Dedifferentiated amniotic fluid mesenchymal stem cell (primary cell): ENCODE data around the gene CNPY1.

Source experiments
- DNase-seq: peaks from one replicate; pipeline ENCODE4 v3.0.0-alpha.2; 2016; ENCODE audit errors: extremely low spot score

The CNPY1 gene

DNA sequence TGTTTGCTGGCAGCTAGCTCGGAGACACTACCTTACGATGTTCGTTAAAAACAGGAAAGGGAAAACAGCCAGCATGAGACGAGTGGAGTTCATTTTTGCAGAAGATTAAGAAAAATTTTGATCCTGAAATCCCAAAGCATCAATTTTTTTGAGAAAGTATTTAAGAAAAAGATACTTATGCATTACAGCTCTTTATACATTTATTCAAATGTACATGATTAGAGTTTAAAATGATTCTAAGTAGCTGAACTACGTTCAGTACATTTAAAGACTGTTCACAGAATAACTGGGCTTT lies 34.7 kb downstream of the CNPY1 start:
- no peak for DNase-seq

DNA sequence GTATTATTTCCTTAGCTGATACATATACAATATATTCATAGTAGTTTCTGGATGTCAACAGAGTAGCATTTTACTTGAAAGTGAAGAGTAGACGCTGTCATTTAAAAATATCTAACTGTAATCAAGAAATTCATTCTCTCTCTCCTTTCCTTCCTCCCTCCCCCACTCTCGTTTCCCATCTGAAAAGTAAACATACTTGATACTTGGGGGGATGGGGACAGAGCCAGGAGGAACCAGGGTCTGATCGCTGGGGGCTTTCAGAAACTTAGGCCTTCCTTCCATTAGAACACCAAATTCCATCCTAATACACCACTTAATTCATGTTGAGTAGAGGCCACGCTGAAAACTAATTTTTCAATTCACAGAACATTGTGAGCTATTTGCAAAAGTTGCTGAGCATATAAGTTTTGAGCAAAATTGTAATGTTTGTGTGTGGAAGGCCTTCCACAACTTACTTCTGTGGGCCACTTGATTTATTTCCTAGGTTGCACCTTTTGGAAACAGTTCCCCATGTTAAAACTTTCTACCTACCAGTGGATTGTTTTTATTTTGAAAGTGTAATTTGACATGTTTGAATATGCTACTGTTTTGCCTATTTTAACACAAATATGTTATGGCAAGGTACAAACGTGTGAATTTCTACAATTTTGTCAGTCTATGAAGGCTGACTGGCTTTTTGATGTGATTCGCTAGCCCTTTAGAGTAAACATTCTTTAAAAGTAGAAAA lies 35.2 kb downstream of the CNPY1 start:
- no peak for DNase-seq

DNA sequence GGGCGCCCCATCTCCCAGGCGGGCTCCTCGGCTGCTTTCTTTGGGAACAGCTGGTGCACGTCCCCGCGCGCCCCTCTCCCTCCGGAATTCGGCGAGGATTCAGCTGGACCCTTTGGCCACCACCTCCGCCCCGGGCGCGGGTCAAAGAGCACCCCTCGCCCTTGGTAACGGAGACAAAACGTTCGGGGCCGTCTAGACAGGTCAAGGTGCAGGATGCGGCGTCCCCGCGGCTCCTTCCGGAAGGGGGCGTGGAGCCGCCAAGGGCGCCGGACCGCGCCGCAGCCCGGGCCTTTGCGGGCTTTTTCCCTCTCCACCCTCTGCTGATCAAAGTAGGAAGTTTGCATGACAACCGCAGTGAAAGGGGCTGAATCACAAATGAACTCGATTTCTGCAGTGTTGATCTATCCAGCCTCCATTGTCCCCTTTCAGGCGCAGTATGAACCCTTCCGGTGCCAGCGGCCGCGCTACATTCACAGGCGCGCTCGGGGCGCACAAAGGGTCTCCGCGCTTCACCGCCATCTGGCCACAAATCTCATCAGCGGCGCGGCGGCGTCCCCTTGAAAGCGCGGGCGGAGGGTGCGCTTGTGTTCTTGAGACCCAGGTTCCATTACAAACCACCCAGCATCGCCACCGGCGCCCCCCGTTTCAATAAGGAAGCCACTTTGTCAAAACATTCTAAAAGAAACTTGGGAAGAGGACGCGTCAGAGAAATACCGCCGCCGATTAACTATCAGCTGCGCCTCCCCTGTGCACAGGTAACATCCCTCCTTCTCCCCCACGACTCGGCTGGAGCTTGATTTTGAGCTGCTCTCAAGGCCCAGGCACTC lies 36.4 kb downstream of the CNPY1 start:
- no peak for DNase-seq

DNA sequence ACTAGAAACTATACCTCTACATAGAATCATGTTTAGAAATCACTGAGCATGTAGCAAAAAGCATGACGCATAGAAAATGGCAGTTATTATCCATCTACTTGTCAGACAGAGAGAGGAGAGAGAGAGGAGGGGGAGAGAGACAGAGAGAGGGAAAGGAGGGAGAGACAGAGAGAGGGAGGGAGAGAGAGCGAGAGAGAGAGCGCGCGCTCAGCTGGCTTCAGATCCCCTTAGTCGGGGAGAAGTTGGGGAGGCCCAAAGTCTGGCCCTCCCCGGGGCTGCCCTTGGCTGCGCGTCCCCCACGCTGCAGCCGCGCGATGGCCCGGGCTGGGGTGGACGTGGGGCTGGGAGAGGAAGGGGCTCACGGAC lies 37.0 kb downstream of the CNPY1 start:
- DNase-seq = no peak

DNA sequence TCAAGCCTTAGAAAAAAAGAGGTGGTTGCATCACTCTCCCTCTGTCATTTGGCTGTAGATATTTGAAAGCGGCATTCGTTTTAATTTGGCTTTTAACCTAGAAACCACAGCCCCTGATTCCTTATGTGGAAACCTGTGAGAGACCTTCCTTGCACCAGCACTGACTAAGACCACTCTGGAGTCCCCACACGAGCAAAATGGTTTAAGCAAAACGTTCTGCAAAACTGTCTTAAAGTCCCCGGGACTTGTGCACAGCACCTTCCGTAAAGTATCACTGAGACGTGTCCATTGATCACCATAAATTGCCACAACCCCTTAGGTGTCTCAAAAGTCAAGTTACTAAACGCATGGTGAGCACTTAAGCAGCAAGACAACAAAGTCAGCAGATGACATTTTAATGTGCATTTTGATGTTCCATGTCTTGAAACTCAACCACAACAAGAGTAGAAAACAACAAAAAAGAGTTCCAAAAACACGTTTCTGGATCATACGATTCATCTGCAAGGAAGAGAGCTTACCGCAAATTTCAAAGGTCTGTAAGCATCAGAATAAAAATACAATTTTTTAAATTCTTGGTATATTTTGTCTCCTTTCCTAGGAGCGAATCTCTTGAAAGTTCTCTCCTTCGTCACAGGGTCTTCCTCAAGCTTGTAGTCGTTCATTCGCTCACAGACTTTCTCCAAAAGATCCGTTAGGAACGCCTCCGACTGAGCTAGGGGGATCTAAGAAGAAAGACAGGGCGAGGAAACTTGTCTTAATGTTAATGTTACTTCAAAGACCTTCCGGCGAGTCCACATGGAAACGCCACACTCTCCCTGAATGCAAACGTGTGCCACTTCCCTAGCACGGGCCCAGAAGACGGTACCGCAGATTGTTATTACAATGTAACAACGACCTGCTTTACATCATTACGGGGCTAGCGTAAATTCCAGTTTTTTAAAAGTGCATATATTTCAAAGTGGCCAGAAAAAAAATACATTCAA lies 37.7 kb downstream of the CNPY1 start:
- no peak for DNase-seq

DNA sequence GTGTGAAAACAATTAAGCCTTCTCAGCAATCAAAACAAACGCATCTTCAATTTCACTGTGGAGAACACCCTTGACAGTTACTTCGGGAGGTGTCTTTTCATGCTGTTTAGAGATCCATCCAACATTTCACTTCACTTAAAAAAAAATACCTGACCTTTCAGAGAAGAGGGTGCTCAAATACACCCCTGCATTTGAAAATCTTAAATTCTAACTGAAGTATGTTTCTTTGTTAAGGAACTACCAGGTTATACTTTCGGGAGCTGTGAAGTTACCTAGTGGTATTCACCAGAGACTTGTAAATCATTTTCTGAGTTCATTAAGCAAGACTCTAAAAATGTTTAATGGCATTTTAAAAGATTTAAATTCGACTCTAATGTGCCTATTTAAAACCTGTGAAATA lies 38.8 kb downstream of the CNPY1 start:
- no peak for DNase-seq

DNA sequence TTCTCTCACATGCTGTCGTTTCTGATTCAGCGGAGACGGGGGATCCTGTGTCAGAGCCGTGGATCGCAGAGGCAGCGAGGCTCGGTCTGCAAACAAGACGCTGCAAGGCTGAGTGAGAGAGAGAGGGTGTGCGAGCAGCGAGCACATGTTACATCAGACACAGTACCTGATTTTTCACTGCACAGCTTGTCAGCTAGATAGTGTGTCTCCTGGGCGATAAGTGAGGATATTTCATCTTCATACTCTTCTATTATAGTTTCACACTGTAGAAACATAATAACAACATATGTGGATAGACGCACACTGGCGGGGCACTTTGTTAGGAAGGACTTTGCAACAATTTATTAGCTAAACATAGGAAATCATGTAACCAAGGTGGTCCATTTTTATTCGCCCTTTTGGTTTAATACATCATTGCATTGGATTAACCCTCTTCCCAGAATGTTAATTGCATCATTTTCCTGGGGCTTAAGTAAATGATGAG lies 39.5 kb downstream of the CNPY1 start:
- no peak for DNase-seq

DNA sequence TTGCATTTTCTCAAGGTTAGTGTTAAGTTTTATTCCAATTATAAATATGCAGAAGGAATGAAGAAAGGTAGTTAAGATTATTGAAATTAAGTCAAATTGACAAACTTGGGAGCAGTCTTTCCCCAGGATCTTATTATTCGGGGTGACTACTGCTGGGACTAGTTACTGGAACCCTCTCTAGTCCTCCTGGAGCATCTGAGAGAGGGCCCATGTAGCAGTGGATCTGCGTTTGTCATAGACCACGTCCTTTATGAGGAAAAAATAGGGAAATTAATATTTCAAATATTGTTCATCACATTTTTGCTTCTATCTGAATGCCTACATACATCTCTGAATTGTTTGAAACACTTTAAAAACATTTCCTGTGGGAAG lies 41.0 kb downstream of the CNPY1 start:
- no peak for DNase-seq

DNA sequence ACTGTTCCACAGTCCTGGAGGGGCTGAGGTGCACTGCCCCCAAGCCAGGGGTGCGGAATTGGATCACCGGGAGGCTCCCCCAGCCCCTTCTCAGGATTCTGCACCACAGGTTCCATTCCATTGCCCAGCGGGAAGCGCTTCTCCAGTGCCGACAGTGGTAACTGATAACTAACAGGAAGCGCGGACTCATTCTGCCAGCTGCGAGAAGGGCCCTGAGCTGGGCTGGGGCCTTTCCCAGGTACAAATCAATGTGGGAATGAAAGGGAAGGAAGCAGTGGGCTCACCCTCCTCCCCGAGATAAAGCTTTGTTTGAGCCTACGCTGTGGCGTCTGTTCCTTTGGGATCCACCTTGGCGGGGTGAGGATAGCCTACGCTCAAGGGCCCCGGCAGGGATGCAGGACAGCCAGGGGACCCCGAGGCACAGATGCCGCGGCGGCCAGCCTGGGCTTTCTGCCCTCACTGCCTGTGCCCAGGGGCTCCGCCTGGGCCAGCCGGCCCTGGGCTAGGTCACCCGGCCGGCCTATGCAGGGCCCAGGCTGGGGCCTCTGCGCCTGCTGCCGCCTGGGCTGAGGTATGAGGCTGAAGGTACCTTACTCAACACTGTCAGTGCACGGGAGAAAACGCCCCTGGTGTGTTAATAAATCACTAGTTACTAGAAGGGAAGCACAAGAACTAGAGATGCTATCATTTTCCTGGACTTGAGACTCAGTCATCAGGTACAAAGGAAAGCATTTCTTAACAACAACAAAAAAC lies 49.0 kb downstream of the CNPY1 start:
- no peak for DNase-seq

DNA sequence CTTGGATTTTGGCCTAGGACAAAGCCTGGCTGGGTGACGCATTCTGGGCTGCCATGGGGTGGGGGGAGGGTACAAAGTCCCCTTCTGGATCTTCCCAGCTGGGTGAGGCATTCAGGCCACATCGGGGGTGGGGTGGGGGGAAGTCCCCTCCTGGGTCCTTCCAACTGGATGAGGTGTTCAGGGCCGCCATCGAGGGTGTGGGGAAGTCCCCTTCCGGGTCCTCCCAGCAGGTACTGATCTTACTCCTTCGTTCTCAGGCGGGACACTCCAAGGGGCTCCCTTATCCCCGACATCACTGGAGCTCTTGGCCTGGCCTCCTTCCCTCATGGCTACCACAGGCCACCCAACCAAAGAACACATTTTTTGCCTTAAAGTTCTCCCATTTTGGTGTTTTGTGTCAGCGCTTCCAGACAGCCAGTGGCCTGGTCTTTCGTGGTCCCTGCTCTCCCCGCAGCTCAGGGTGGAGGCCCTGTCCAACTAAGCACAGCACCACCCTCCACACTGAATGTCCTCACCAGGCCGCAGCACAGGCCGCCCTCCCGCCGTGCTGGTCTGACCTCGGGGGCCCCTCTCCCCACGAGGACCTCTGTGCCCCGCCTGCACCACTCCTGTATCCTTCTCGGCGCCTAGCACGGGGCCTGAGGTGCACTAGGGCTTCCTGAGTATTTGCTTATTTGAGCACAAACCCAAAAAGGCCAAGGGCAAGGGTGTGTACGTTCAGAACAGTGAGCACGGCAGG lies 49.9 kb downstream of the CNPY1 start:
- no peak for DNase-seq

DNA sequence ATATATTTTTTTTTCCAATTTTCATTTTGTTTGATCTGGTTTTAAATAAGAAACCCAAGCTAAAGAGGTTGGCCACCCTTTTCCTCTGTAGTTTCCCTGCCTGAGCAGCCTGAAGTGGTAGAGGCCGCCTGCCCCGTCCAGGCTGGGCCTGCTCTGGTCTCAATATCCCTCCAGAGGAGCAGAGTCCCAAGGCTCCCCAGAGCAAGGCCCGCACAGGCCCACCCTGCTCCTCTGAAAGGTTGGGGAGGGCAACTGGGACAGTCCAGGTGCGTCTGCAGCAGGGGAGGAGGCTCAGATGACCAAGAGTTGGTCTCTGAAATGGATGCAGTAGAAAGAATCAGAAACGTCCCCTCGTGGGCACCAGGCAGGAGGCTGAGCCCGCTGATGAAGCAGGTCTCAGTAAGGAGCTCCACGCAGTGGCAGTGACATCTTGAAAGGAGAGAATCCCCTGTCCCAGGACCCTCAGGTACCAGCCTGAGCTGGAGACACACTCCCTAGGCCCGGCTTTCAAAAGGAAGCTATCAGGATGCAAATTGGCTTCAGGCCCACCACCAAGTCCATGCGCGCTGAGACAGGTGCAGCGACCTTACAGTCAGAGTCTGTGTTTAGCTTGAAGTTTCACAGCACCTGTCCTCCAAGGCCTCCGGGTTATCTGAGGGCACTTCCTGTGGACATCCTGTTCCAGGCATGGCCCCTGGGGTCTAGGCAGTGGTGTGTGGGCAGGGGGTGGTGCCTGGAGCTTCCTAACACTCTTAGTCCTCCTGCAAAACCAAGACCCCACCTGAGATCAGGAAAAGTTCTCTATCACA lies 50.7 kb downstream of the CNPY1 start:
- DNase-seq = no peak

DNA sequence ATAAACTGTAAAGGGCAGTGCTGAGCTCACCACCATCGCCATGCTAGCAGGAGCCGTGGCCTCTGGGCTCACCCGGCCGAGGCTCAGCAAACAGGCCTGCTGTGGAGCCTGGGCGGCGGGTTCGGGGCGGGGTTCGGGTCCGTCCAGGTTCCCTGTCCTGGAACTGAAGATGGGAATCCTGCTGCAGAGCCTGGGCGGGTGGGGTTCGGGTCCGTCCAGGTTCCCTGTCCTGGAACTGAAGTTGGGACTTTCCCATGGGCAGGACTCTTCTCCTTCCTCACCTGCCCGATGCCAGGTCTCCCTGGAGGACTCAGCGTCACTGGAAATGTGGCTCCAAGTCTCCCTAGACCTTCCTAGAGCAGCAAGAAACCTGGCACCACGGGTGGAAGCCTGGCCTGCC lies 51.8 kb downstream of the CNPY1 start:
- DNase-seq = no peak

DNA sequence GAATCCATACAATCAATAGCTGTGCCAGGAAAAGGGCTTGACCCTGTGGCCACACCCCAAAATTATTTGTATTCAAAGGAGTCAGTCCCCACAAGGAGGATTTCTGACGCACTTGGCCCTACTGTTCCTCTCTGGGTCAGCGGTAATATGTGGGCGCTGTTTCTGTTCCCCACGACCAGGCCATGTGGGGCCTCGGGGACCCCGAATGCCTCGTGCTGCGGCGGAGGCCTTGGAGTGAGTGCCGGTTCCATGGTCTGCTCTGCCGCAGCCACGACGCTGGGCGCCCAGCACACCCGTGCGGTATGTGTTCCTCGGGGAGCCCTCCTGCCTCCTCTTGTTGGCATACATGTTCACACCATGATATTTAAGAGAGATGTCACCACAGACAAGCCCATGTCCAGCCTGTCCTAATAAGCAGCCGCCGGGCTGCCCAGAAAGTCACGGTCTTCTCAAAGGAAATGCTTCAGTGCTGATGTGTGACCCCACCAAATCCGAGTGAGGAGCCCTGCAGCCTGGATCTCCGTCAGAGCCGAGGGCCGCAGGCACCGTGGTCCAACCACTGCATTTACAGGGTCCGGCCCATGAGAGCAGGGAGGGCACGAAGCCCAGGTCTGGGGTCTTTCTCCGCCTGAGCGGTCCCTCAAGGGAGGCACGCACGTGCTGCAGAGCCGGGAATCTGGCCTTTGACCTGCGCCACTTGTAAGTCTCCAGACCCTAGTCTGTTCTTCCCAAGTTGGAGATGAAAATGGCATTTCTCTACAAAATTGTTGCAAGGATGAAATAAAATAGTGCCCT lies 52.4 kb downstream of the CNPY1 start:
- no peak for DNase-seq

DNA sequence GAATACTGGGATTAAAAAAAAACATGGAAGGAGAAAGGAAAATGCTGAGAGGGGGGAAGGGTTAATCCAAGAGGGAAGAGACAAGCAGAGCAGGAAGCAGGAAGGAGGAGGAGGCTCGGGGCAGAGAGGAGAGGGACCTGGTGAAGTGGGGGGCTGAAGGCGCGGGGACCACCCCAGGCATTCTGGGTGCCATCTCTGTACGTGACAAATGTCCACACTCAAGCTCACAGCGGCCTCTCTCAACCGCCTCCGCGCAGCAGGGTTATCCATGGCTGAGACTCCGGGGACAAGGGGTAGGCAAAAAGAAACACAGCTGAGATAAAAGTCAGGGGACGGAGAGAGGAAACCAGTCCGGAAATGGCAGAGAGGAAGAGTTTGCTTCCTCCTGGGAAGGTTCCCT lies 54.5 kb downstream of the CNPY1 start:
- DNase-seq = no peak

DNA sequence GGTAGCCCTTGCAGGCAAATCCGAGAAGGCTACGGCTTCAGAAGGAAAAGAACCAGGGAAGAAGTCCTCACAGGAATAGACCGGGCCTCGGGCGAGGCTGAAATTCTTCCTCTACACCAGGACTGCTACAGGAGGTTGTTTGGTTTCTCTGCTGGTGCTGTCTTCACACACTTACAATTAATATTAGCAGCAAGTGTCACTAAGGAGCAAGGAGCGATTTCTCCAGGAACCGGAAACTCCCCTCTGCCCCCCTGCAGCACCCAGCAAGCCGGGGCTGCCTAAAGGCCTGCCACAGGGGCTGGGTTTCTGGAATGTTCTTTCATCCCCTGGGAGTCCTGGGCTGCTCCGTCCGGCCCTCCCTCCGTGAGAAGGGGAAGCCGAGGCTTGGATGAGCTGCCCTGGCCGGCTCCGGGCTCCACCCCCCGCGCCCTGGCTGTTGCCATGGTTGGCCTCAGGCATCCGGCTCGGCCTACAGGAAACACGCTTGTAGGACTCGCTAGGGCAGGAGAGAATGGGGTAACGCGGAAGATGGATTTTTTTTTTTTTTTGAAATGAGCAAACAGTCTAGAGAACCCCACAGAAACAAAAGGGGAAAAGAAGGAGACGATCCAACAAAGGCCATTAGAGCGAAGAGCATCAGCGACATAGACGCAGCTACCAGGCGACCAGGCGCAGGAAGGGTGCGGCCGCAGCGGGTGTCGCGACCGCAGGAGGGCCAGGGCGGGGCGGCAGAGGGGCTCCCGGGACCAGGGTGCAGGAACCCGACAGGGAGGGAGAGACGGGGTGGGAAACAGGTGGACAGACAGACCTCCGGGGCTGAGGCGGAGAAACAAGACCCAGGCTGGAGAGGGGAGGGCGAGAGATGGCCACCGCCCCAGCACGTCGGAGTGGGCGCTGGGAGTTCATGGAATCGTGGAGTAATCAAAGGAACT lies 55.4 kb downstream of the CNPY1 start:
- DNase-seq = no peak

DNA sequence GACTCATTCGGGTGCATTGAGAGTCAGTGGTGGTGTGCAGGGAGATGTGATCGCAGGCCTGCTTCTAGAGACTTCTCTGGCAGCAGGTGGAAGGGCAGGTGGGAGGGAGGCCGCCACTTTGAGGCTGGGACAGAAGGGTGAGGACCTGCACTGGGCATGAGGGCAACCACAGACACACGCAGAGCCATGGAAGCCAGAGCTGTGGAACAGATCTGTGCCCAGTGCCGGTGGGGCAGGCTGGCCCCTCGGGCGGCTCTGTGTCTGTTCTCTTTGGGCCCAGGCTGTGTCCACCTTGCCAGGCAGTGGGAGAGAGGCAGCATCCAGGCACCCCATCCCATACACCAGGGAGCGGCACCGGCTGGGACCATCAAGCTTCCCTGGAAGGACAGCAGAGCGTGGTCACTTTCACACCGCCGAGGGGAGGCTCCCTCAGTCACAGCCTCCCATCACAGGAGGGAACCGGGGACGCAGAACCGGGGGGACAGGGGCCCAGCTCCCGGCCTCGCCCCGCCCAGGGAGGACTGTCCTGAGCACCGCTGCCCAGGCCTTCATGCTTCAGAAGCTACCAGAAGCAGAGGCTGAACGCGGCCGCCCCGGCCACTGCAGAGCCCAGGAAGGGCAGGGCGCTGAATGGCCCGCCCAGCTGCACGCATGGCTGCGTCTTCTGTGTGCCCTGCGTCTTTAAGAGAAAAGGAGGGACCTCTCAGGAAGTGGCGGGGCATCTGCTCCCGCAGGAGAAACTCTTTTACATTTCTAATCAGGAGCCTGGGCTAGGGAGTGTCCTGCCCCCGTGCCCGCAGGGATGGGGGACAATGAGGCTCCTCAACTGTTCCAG lies 56.3 kb downstream of the CNPY1 start:
- DNase-seq = no peak

DNA sequence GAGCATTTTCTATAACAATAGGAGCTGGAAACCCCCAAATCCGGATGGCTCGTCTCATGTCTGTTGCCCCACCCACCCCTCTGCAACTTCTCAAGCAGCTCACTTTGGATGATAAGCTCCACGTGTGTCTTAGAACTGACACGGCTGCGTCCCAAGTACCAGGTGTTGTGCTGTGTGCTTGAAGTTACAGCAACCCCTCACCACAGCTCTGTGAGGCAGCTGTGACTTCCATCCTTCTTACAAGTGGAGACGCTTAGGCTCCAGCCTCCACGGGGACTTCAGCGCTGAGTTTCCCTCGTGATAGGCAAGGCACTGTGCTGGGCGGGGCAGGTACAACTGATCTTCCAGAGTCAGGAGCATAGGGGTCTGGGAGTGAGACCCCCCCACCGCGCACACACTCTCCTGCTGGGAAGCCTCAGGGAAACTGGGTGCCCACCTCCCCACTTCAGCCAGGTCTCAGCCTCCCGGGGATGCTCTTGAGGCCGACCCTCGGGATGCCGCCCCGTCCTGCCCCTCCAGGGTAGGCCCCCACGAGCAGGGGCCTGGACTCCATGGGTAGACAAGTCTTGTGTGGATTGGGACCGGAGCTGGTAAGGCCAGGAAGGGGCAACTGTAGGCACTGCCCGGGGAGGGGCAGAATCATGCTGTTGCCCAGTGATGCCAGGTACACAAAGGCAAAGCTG lies 57.1 kb downstream of the CNPY1 start:
- no peak for DNase-seq
